ENCODE data around the gene C11orf42.

GRCh38 chr11:6223854-6224253 lies 18.5 kb downstream of the C11orf42 start:
- TF ChIP-seq REST (IDR thresholded peaks at IDR 0.05; ENCODE audit: low read depth) (no peak), MAX (IDR thresholded peaks at IDR 0.05) (no peak)
